T-helper 1 cell treated with Interleukin-12 subunit alpha and Interleukin-12 subunit beta and Interleukin-4 antibody, amounts not matched to agents 30 μg/mL and 1 μg/mL, for 36 hours (primary cell): Measurements from ENCODE around the gene LARGE1.

Experiments used
- H3K27ac Mint-ChIP-seq: one replicate; pipeline ENCODE4 v1.8.0; 2021; ENCODE audit warnings: mild to moderate bottlenecking, mixed read lengths
- H3K27me3 Mint-ChIP-seq: one replicate; pipeline ENCODE4 v1.8.0; 2021; ENCODE audit warnings: low read depth, mixed read lengths
- H3K36me3 Mint-ChIP-seq: one replicate; pipeline ENCODE4 v1.8.0; 2021; ENCODE audit warnings: low read depth, mixed read lengths
- H3K4me1 Mint-ChIP-seq: one replicate; pipeline ENCODE4 v1.8.0; 2021; ENCODE audit warnings: low read depth, mixed read lengths
- H3K4me3 Mint-ChIP-seq: one replicate; pipeline ENCODE4 v1.8.0; 2021; ENCODE audit warnings: mild to moderate bottlenecking, moderate library complexity, mixed read lengths
- H3K9me3 Mint-ChIP-seq: one replicate; pipeline ENCODE4 v1.8.0; 2021; ENCODE audit warnings: mixed read lengths

LARGE1 gene

DNA sequence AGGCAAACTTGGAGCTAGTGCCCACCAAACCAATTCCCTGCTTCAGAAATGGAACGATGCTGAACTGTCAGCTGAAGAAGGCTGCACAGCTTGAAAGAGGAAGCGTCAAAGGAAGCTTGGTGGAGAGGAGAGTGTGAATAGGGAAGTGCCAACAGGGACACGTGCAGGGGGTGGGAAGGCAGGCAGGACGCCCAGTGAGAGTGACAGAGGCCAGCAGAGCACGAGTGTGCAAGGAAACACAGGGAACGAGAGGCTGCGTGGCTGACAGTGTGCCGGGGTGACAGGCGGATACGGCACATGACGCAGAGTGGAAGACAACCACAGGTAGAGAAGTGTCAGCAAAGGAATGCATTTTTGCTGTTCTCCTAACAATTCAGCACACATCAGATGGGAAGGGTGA lies 196.4 kb downstream of the LARGE1 start:
- peaks cover 54% of the 10 kb centered on the region for H3K9me3 Mint-ChIP-seq
- H3K4me3 Mint-ChIP-seq, result no peak overlapping the region
- H3K4me1 Mint-ChIP-seq, result no peaks in the 10 kb centered on the region
- H3K27ac Mint-ChIP-seq, result no peak overlapping the region
- H3K27me3 Mint-ChIP-seq, result no peaks in the 10 kb centered on the region
- no peaks in the 10 kb centered on the region for H3K36me3 Mint-ChIP-seq

DNA sequence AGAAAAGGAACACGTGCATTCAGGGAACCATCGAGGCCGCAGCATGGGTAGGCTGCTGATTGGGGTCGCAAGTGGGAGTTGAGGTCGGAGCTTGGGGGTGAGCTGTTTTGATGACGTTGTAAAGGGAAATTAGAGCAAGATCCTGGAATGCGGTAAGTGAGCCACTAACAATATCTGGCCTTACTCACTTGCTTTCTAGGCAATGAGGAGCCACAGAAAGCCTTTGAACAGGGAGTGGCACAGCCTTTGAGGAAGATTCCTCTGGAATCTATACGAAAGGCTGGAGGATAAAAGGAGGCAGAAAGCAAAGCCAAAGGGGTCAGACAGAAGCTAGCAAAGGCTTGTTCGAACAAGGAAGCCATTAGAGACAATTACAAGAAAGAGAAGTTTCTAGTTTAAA lies 197.5 kb downstream of the LARGE1 start:
- no peaks in the 10 kb centered on the region for H3K4me1 Mint-ChIP-seq
- H3K36me3 Mint-ChIP-seq, result no peaks in the 10 kb centered on the region
- no peak overlapping the region for H3K27ac Mint-ChIP-seq
- peaks cover 52% of the 10 kb centered on the region for H3K9me3 Mint-ChIP-seq
- H3K4me3 Mint-ChIP-seq, result no peak overlapping the region
- H3K27me3 Mint-ChIP-seq, result no peaks in the 10 kb centered on the region

DNA sequence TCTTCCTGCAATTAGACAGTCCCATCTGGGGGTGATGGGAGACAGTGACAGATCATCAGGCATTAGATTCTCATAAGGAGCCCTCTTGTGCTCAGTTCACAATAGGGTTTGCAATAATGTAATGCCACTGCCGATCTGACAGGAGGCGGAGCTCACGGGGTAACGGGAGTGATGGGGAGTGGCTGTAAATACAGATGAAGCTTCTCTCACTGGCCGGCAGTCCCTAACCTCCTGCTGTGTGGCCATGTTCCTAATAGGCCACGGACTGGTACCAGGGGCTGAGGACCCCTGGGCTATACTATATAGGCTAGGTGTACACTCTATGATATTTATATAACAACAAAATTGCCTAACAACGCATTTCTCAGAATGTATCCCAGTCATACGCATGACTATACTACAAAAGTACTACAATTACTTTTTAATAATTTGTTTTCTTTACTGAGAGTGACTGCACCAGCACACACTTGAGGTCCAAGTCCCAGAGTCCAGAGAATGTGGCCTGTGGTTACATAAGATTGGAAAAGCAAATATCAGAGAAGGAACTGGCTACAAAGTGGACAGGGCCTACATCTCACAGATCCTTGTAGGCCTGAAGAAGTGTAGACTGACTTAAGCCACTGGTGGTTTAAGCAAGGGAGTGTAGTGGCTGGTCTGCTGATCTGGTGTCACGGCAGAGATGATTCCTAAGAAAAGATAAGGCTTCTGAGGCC lies 200.0 kb downstream of the LARGE1 start:
- Mint-ChIP-seq H3K4me3 (no peak overlapping the region), H3K27me3 (no peaks in the 10 kb centered on the region), H3K36me3 (no peaks in the 10 kb centered on the region), H3K9me3 (peaks cover 50% of the 10 kb centered on the region), H3K27ac (no peak overlapping the region), H3K4me1 (no peaks in the 10 kb centered on the region)

DNA sequence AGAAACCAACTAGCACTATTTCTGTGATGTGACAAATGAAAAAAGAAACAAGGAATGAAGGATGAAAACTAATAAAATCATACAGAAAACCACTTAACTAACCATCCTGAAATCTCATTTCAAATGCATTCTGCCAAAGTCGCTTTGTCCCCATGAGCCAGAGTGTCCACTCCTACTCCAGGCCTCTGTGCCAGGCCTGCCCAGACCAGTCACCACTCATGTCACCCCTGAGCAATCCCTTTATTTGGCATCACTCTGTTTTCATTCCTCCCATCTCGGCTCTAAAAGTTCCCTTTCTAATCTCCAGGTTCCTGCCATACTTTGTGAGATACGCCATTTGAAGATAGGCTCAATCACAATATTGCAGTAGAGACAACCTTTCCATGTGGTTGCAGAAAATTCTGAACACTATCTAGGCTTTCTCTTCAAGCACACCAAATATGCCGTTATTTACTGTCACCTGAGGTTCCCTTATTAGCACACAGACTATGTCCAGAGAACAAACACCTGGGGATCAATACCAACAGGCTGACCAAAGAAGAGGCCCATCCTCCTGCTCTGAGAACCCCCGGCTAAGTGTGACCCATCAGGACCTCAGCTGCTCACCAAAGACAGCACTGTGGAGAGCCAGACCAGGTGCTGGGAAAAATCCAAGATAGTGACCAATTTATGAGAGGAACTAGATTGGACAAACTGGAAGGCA lies 202.4 kb downstream of the LARGE1 start:
- no peaks in the 10 kb centered on the region for H3K36me3 Mint-ChIP-seq
- no peak overlapping the region for H3K27ac Mint-ChIP-seq
- H3K4me3 Mint-ChIP-seq, result no peak overlapping the region
- no peaks in the 10 kb centered on the region for H3K4me1 Mint-ChIP-seq
- peaks cover 50% of the 10 kb centered on the region for H3K9me3 Mint-ChIP-seq
- no peaks in the 10 kb centered on the region for H3K27me3 Mint-ChIP-seq

DNA sequence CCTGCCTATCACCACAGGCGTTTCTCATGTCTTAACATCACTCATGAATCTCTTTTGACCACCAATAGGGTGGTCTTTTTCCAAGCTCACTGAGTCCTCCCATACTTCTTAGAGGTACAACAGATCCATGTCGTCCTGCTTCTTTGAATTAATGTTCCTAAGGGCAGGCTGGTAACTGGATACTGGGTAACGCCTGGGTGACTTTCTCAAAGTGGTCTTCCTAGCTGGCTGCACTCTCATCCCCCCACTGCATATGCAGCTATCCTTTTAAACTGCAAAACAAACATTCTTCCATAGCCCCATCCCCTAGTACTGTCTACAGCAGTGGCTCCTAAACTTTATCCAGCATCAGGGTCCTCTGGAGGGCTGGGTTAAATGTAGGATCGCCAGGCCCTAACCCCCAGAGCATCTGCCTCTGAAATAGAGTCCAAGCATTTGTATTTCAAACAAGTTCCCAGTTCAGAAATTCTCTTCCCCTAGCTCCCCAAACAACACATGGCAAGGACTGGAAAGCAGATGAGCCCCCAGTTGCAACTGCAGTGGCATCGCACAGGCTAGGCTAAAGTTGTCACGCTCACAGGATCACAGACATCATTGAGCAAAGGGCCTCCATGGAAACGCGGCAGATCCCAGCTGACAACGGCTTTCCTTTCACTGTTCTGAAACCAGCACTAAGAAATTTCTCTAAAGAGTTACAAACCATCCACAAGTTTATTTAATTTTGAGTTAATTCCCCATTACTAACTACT lies 204.9 kb downstream of the LARGE1 start:
- H3K9me3 Mint-ChIP-seq, result peaks cover 54% of the 10 kb centered on the region
- no peak overlapping the region for H3K27ac Mint-ChIP-seq
- H3K4me1 Mint-ChIP-seq, result no peaks in the 10 kb centered on the region
- no peak overlapping the region for H3K4me3 Mint-ChIP-seq
- H3K36me3 Mint-ChIP-seq, result no peaks in the 10 kb centered on the region
- no peaks in the 10 kb centered on the region for H3K27me3 Mint-ChIP-seq

DNA sequence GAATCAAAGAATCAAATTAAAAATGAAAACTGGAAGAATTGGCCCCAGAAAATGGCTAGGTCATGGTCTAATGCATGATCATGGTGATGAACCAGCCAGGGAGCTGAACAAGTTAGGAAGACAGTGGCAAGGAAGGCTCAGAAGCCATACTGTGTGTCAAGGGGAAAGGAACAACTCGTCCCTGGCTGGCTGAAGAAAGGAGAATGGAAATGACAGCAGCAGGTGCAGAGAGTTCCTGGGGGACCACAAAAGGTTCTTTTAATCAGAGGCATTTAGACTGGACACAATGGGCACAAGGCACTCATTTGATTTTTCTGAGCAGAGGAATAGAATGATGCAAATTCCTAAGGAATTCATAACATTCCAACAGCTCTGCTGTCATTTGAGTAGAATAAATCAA lies 209.9 kb downstream of the LARGE1 start:
- H3K36me3 Mint-ChIP-seq, result no peaks in the 10 kb centered on the region
- no peak overlapping the region for H3K27ac Mint-ChIP-seq
- no peaks in the 10 kb centered on the region for H3K27me3 Mint-ChIP-seq
- no peak overlapping the region for H3K4me3 Mint-ChIP-seq
- H3K9me3 Mint-ChIP-seq, result peaks cover 53% of the 10 kb centered on the region
- H3K4me1 Mint-ChIP-seq, result no peaks in the 10 kb centered on the region

DNA sequence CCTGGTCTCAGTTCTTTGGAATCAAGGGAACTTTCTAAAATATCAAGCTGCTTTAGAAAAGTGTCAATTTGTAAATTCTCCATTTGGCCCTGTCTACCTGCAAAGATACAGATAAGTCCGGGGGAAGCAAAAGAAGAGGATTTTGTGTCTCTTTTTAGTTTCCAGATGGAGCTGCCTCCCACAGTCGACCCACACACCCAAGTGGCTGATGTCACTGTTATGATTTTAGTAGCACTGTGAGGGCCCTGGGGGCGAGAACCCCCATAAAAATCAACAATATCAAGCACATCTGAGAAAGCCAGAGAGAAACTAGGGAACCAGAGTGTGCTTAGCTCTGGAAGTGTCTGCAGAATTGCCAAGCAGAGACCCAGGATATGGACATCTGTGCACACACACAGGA lies 212.7 kb downstream of the LARGE1 start:
- no peaks in the 10 kb centered on the region for H3K27me3 Mint-ChIP-seq
- peaks cover 58% of the 10 kb centered on the region for H3K9me3 Mint-ChIP-seq
- H3K27ac Mint-ChIP-seq, result no peak overlapping the region
- no peaks in the 10 kb centered on the region for H3K4me1 Mint-ChIP-seq
- no peak overlapping the region for H3K4me3 Mint-ChIP-seq
- no peaks in the 10 kb centered on the region for H3K36me3 Mint-ChIP-seq

DNA sequence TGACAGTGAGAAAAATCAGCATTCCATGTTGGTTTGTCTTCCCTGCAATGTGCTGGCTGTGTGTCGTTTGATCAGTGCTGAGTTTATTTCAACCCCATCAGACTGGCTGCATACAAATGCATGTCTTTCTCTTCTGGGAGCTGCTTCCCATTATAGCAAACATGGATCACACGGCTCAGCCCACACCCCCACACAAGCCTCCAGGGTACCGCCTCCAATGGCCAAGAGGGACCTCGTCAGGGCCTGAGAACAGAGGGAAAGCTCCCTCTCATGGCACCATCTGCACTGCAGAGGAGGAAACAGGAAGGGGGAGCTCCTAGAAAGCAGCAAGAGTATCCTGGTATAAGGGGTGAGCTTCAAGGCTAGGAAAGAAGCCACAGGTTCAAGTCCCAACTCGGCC lies 214.2 kb downstream of the LARGE1 start:
- Mint-ChIP-seq H3K27me3 (no peaks in the 10 kb centered on the region), H3K9me3 (peaks cover 50% of the 10 kb centered on the region), H3K4me3 (no peak overlapping the region), H3K4me1 (no peaks in the 10 kb centered on the region), H3K27ac (no peak overlapping the region), H3K36me3 (no peaks in the 10 kb centered on the region)

DNA sequence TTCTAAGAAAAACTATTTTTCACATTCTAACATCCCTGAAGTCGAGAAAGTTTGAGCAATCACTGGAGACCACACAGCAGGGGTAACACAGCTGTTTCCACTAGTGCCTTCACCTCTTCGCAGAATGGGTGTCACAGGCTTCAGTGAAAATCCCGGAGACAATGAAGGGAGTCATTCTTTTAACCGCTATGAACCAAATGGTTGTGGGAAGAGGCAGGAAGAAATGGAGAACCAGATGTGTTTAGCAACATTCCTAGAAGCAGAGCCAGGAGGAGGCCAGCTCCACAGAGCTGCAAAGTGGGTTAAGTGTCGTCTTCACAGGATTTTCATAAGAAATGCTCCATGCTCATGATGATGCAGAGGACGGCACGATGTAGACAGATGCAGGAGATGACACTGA lies 221.1 kb downstream of the LARGE1 start:
- Mint-ChIP-seq H3K27me3 (no peaks in the 10 kb centered on the region), H3K36me3 (no peaks in the 10 kb centered on the region), H3K9me3 (peaks cover 34% of the 10 kb centered on the region), H3K4me1 (no peaks in the 10 kb centered on the region), H3K4me3 (no peak overlapping the region), H3K27ac (no peak overlapping the region)

DNA sequence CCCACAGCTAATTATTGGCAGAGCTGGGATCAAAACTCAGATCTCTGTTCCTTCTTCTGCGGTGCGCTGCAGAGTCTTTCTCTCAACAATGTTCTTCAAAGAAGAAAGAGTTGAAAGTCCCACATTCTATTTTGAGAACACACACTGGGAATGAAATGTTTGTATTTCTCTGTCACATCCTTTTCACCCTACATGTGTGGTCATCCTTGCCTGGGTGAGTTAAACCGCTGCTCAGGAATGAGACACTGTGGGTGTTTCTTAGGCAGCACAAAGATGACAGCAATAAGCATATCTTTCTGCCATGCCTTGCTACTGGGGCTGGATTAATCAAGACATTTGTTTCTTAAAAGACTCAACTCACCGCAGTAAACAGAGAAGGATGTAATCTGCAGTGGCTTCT lies 222.6 kb downstream of the LARGE1 start:
- no peak overlapping the region for H3K27ac Mint-ChIP-seq
- no peak overlapping the region for H3K4me3 Mint-ChIP-seq
- no peaks in the 10 kb centered on the region for H3K4me1 Mint-ChIP-seq
- no peaks in the 10 kb centered on the region for H3K27me3 Mint-ChIP-seq
- no peaks in the 10 kb centered on the region for H3K36me3 Mint-ChIP-seq
- peaks cover 27% of the 10 kb centered on the region for H3K9me3 Mint-ChIP-seq

DNA sequence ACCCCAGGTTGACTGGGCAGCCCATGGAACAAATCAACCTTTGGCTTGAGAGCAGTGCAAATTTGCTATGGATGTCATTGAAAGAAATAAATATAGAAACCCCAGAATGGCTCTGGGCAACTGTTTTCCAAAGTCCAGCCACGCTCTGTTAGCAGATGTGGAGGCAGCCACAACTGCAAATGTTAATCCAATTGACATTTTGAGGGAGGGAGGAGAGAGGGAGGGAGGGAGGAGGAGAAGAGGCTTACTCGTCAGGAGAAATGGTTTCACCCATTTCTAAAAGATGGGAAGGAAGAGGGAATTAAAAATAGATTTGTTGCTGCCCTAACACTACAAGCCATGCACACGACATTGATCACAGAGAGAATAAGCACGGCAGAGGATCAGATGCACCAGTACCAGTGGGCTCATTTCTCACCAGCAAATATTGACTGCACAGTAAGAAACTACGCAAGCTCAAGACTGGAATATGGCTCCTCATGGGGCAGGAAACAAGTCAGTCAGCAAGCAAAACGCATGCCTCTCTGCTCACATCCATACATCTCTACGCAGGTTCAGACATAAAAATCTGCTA lies 229.1 kb downstream of the LARGE1 start:
- no peak overlapping the region for H3K4me3 Mint-ChIP-seq
- H3K4me1 Mint-ChIP-seq, result no peaks in the 10 kb centered on the region
- H3K36me3 Mint-ChIP-seq, result no peaks in the 10 kb centered on the region
- H3K27me3 Mint-ChIP-seq, result no peaks in the 10 kb centered on the region
- H3K27ac Mint-ChIP-seq, result no peak overlapping the region
- peaks cover 33% of the 10 kb centered on the region for H3K9me3 Mint-ChIP-seq

DNA sequence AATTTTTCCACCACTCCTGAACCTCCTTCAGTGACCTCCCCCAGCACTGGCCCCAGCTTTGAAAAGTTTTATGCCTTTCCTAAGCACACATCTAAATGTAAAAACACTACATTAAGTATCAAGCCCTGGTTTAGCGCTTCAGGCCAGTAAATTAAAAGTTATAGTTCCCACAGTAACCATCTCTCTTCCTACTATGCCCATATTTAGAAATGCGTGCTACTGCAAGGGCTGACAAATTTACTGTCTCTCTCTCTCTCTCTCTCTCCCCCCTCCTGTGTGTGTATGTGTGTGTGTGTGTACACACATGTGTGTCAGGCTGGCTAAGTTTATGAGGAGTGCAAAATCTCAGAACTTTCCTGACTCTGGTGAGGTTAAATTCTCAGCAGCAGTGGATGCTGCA lies 231.4 kb downstream of the LARGE1 start:
- Mint-ChIP-seq H3K36me3 (no peaks in the 10 kb centered on the region), H3K27ac (no peak overlapping the region), H3K9me3 (peaks cover 39% of the 10 kb centered on the region)

DNA sequence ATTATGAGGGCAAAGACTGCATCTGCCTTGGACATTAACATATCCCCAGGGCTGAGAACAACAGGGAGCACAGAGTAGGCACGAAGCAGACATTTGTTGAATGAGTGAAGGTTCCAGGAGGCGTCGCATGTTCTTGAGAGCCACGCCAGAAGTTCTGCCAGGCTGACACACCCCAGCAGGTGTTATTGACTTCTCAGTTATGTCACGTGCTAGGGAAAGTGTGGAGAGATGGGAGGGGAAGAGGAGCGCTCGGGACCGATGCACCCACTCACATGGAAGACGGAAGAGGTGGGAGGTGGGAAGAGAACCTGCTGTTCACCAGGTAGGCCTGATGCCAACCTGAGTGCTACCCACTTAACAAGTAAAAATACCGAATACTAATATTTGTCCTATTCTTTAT lies 232.8 kb downstream of the LARGE1 start:
- Mint-ChIP-seq H3K4me3 (no peak overlapping the region), H3K36me3 (no peaks in the 10 kb centered on the region), H3K27ac (no peak overlapping the region), H3K27me3 (no peaks in the 10 kb centered on the region), H3K9me3 (peaks cover 41% of the 10 kb centered on the region), H3K4me1 (no peaks in the 10 kb centered on the region)

More for the DNA sequence above, 231.4 kb downstream of the LARGE1 start:
- Mint-ChIP-seq H3K27me3 (no peaks in the 10 kb centered on the region), H3K4me3 (no peak overlapping the region), H3K4me1 (no peaks in the 10 kb centered on the region)

DNA sequence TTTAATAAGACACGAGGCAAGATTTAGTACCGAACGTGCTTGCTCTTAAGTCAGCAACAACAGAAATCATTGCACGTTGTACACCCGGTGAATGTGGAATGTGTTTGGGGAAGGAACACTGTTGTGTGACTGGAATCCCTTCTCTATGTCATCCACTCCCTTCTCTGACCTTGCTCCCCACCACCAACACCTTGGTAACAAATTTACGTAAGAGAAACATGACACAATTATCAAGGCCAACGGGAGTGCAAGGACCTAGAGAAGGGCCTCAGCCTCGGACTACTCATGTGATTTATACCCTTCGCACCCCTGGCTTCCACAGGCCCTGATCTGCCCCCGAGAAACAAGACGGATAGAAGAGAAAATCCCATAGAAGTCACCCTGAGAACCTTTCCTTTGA lies 236.2 kb downstream of the LARGE1 start:
- no peaks in the 10 kb centered on the region for H3K4me1 Mint-ChIP-seq
- H3K36me3 Mint-ChIP-seq, result no peaks in the 10 kb centered on the region
- H3K27me3 Mint-ChIP-seq, result no peaks in the 10 kb centered on the region
- peaks cover 28% of the 10 kb centered on the region for H3K9me3 Mint-ChIP-seq
- H3K4me3 Mint-ChIP-seq, result no peak overlapping the region
- H3K27ac Mint-ChIP-seq, result no peak overlapping the region

DNA sequence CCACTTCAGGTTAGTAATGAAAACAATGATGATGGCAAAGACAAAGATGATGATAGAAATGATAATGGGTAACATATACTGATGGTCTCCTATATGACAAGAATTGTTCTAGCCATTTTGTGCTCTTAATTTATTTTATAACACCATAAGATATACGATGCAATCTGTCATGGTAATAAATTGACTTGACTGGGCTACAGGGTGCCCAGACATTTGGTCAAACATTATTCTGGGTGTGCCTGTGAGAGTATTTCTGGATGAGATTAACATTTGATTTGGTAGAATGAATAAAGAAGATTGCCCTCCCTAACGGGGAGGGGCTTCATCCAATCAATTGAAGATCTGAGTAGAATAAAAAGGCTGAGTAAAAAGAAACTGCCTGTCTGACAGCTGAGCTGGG lies 237.3 kb downstream of the LARGE1 start:
- Mint-ChIP-seq H3K9me3 (peaks cover 26% of the 10 kb centered on the region), H3K4me3 (no peak overlapping the region), H3K27me3 (no peaks in the 10 kb centered on the region), H3K36me3 (no peaks in the 10 kb centered on the region), H3K27ac (no peak overlapping the region), H3K4me1 (no peaks in the 10 kb centered on the region)
